Frontal cortex (tissue), 4 donors: ENCODE measurements around the gene DCTD. TPM values are rescaled to one million over a fixed set of nuclear protein-coding genes. Genes with fewer than 3 reads are reported as not detected.

ENCODE experiments used
- DNase-seq, 2 donors: peaks; one replicate each; pipeline ENCODE4 v3.0.0; 2012; ENCODE audit warnings: low spot score in 2 of 2
- FAIRE-seq: peaks from 2 replicates; lab custom pipeline; 2012; peaks lifted over from hg19 to GRCh38; lab: Jason Lieb, UNC
- total RNA-seq: library from RNA; depleted of rRNA; stranded (reverse); fragments of >200 nt; gene quantifications from one replicate; pipeline ENCODE4 v1.2.3, GENCODE V29; 2014
- donor health status: control.
- donor health status: control.
- donor health status: control.

DCTD gene
- total RNA-seq, 1 donor from 2014 or later = 24.9 TPM

GRCh38 chr4:182875453-182876405 lies 41.5 kb downstream of the DCTD start:
- DNase-seq (no peak), FAIRE-seq (no peak)

DNA sequence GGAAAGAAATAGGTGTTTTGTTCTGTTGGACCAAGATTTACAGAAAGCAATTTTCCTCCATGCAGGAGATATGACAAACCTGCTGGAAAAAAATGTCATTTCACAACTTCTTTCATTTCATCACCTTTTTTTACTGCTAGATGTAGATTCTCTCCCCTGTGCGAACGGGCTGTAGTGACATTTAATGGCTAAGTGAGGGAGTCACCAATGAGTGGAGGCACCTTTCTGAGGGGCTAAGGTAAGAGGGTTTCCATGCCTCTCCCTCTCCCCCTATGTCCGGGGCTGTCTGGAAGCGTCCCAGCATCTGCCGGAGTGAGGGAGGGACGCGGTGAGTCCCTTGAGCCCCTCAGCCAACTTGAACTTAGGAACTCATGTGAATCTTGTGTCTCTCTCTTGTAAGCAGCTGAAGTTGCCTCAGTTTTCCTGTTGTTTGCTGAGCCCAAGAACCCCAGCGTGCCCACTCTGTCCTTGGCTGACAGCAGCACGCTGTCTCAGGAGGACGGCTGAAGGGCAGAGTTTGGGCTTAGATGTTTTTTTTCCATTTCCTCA lies 42.3 kb downstream of the DCTD start:
- FAIRE-seq (no peak), DNase-seq (no peak)

GRCh38 chr4:182874304-182874751 lies 42.9 kb downstream of the DCTD start:
- DNase-seq (no peak), FAIRE-seq (no peak)

- DNase-seq (no peak), FAIRE-seq (no peak)
Observed at GRCh38 chr4:182873726-182874125, 43.5 kb downstream of the DCTD start.

DNA sequence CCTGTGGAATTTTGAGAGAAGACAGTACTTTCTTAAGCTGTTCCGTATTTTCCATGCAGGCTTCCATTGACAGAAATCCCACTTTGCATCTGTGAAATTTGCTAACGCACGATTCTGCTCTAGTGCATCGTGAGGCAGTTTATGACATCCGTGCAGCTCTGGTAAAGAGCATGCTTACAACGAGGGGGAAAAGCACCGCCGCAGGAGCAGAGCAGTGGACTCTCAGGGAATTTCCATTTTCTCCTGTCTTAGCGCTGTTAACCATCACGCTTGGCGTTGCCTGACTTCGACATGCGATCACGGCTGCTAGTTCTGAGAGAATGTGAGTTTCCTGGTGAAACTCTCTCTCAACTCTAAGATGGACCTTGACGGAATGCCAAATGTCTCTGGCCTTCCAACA lies 43.9 kb downstream of the DCTD start:
- no peak for FAIRE-seq
- DNase-seq = no peak

- FAIRE-seq (no peak), DNase-seq (no peak)
Observed at GRCh38 chr4:182872886-182873285, 44.3 kb downstream of the DCTD start.

- DNase-seq (no peak), FAIRE-seq (no peak)
Observed at GRCh38 chr4:182871616-182872015, 45.6 kb downstream of the DCTD start.

GRCh38 chr4:182869697-182870096 lies 47.5 kb downstream of the DCTD start:
- DNase-seq (no peak), FAIRE-seq (no peak)

GRCh38 chr4:182866746-182867145 lies 50.4 kb downstream of the DCTD start:
- FAIRE-seq (no peak), DNase-seq (no peak)

DNA sequence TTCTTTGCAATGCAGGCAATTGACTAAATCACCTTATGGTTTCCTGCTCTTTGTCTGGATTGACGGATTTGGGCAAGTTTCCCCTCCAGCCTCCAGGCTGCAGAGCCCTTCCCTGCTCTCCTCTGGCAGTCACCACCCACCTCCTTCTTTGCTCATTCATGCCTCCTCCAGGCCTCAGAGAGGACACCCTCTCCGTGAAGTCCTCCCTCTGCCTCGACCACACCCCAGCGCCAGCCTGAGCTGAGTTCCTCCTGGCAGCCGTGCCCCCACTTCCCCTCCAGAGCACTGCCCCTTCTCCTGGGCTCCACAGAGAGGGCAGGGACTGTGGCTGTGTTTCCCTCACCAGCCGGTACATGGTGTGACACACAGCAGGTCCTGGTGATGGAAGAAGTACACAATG lies 53.7 kb downstream of the DCTD start:
- no peak for DNase-seq
- FAIRE-seq = no peak

GRCh38 chr4:182862921-182863320 lies 54.3 kb downstream of the DCTD start:
- DNase-seq (no peak), FAIRE-seq (no peak)

- DNase-seq (no peak), FAIRE-seq (no peak)
Observed at GRCh38 chr4:182862141-182862875, 54.9 kb downstream of the DCTD start.

DNA sequence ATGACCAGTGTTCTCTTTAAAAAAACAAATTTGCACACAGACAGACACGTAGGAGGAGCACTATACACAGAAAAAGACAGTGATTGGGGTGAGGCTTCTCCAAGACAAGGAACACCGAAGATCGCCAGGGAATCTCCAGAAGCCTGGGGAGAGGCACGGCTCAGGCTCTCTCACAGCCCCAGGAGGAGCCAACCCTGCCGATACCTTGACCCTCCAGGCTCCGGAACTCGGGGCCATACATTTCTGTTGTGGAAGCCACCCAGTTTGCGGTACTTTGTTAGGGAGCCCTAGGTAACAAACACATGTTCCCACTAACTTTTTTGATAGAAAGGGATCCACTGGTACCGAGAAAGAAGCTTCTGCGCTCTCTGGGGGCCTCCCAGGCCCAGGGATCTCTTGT lies 55.8 kb downstream of the DCTD start:
- FAIRE-seq = no peak
- DNase-seq = no peak

DNA sequence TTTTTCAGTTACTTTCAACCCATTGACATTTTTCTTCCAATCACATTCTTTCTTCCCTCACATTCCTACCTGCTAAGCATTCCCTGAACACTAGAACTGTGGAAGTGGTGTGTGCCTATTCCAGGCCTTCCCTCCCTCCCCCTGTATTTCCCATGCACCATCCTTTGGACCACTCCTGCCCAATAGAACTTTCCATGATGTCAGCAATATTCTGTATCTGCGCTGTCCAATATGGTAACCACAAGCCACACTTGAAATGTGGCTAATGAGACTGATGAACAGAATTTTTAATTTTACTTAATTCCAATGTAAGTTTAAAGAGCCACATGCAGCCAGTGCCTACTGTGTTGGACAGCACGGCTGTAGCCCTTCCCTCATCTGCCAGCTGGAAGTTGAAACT lies 57.5 kb downstream of the DCTD start:
- DNase-seq = no peak
- no peak for FAIRE-seq

- FAIRE-seq (no peak), DNase-seq (no peak)
Observed at GRCh38 chr4:182858711-182859110, 58.5 kb downstream of the DCTD start.

DNA sequence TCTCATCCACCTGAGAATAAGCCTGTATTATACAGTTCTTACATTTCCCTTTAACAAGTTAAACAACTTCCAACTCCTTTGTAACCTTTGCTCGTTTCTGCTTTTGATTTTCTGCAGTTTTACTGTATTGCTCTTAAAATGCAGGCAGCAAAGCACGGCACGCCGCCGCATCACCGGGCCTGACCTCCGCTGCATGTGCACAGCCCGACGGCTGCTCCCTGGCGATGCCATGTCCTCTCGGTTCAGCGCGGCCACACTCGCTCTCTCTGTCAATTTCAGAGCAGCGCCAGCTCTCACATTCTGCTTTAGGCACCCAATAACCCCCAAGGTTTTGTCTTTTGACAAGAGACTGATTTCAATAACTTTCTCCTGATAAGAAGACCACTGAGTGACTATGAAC lies 60.3 kb downstream of the DCTD start:
- FAIRE-seq (no peak), DNase-seq (no peak)

DNA sequence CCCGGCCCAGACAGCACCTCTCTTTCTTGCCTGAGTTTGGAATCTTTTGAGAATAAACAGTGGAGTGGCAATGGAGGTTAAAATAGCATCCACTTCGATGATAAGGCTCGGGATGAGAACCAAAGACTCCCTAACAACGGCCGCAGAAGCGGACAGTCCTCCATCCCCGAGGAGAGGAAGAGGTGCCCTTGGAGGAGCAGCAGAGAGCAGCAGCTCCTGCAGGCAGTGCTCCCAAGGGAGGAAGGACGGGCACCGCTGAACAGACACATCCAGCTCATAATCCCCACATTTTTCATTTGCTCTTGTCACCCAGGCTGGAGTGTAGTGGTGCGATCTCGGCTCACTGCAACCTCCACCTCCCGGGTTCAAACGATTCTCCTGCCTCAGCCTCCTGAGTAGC lies 61.3 kb downstream of the DCTD start:
- DNase-seq (no peak), FAIRE-seq (no peak)

DNA sequence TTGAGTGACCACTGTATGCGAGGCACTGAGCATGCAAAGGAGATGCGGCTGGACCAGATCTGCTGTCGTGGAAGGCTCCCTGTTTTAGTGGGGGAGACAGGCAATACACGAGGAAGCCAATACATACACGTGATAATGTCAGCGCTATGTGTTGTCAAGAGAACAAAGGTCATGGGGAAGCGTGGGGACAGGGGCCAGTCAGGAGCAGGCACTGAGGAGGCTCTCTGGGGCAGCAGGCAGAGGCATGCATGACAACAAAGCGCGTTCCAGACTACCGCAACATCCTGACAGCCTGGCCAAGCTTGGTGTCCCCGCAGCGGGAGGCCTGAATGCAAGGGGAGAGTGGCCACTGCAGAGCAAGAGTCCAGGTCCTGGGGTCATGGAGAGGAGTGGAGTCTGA lies 61.9 kb downstream of the DCTD start:
- DNase-seq (no peak), FAIRE-seq (no peak)

GRCh38 chr4:182854466-182854865 lies 62.7 kb downstream of the DCTD start:
- FAIRE-seq (no peak), DNase-seq (no peak)

DNA sequence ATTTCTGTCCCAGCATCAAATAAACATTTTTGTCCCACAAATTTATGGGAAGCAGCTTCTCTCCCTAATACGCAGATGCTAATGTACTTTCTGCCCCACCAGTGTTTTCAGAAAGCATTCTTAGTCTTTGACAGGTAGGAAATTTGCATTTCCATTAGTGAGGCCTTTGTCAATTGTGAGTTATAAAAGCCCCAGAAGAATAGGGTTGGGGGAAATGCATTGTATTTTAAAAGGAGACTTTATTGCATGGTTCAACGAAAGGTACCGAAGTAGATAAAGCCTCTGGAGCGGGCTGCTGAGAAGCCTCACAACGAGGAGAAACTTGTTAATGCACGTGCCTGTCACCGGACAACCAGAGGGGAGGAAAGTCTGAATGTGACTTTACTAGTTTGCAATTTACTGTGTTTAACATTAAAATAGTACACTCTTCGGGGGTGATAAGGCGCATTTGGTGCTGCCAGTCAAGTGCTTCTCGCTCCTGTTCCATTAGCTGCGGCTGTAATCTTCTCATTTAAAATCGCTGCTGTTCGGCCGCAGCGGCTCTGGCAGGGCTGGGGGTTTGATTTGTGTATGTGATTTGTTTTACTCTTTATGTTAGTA lies 63.4 kb downstream of the DCTD start:
- FAIRE-seq (no peak), DNase-seq (no peak)
